ENCODE results near the gene PITPNM1. TPM values are rescaled to one million over a fixed set of nuclear protein-coding genes. Genes with fewer than 3 reads are reported as not detected.
A peak's percentile ranks its signal among the peaks of the same experiment; 100 is the strongest.

The PITPNM1 gene
- total and polyA plus RNA-seq, 2 experiments from 2014 or later: 9.1 to 57.1 TPM

DNA sequence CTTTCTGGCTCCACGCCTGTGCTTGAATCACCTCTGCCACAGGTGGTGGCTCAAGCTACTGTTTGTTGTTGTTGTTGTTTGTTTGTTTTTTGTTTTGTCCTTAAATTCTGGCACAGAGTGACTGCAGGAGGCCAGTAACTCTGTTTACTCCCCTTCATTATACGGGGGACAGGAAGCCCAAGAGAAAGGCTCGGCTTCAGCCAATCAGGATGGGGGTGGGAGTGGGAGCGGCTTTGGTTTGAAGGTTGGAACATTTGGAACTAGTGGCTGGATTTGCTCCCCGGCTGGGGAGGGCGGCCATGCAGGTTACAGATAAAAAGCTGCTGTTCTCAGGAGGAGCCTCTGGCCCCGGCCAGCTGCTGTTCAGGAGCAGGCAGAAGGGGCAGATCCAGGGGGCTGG lies 37.8 kb upstream of the PITPNM1 start:
- Mint-ChIP-seq H3K27me3 (ENCODE audit: insufficient read depth, low read depth, poor library complexity) (peaks cover 3% of the 10 kb centered on the region), H3K4me1 (peaks cover 5% of the 10 kb centered on the region), H3K9me3 (peaks cover 3% of the 10 kb centered on the region; the same call in 2 of the 3 replicates), H3K4me3 (no peak overlapping the region), H3K27ac (no peak overlapping the region), H3K36me3 (ENCODE audit: low read depth) (no peaks in the 10 kb centered on the region)
- H3K79me2 ChIP-seq (replicated peaks; ENCODE audit: insufficient read depth): no peaks in the 10 kb centered on the region
- H3K27me3 ChIP-seq (ENCODE audit: insufficient read depth): no peaks in the 10 kb centered on the region
- H3K4me1 ChIP-seq (ENCODE audit: insufficient read depth): 0 out of 2 replicates have a peak, but pooled peaks cover 5% of the 10 kb centered on the region
- peak overlapping the region; percentile 72 for H2AFZ ChIP-seq
- H3K9me2 ChIP-seq (ENCODE audit: insufficient read depth): no peaks in the 10 kb centered on the region
- H3K4me3 ChIP-seq: no peak overlapping the region
- no peak overlapping the region for H3K4me2 ChIP-seq
- no peaks in the 10 kb centered on the region for H4K20me1 ChIP-seq (replicated peaks; ENCODE audit: insufficient read depth)
- H3K27ac ChIP-seq (ENCODE audit: low read depth): no peak overlapping the region
- TF ChIP-seq JUNB (IDR thresholded peaks at IDR 0.05; ENCODE audit: unreplicated experiment): no peak
- TF ChIP-seq EZH2 (IDR thresholded peaks at IDR 0.05; ENCODE audit: low read depth, unreplicated experiment): no peak
- TF ChIP-seq POLR2AphosphoS5 (IDR thresholded peaks at IDR 0.05; ENCODE audit: low read depth): no peak
- TF ChIP-seq, protein P1, sequence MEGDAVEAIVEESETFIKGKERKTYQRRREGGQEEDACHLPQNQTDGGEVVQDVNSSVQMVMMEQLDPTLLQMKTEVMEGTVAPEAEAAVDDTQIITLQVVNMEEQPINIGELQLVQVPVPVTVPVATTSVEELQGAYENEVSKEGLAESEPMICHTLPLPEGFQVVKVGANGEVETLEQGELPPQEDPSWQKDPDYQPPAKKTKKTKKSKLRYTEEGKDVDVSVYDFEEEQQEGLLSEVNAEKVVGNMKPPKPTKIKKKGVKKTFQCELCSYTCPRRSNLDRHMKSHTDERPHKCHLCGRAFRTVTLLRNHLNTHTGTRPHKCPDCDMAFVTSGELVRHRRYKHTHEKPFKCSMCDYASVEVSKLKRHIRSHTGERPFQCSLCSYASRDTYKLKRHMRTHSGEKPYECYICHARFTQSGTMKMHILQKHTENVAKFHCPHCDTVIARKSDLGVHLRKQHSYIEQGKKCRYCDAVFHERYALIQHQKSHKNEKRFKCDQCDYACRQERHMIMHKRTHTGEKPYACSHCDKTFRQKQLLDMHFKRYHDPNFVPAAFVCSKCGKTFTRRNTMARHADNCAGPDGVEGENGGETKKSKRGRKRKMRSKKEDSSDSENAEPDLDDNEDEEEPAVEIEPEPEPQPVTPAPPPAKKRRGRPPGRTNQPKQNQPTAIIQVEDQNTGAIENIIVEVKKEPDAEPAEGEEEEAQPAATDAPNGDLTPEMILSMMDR (conservative IDR thresholded peaks at IDR 0.05; ENCODE audit: low read depth in 2 of 2): no peak
- no peak for TF ChIP-seq NANOG (IDR thresholded peaks at IDR 0.05; ENCODE audit: borderline replicate concordance)
- TF ChIP-seq, protein P2, sequence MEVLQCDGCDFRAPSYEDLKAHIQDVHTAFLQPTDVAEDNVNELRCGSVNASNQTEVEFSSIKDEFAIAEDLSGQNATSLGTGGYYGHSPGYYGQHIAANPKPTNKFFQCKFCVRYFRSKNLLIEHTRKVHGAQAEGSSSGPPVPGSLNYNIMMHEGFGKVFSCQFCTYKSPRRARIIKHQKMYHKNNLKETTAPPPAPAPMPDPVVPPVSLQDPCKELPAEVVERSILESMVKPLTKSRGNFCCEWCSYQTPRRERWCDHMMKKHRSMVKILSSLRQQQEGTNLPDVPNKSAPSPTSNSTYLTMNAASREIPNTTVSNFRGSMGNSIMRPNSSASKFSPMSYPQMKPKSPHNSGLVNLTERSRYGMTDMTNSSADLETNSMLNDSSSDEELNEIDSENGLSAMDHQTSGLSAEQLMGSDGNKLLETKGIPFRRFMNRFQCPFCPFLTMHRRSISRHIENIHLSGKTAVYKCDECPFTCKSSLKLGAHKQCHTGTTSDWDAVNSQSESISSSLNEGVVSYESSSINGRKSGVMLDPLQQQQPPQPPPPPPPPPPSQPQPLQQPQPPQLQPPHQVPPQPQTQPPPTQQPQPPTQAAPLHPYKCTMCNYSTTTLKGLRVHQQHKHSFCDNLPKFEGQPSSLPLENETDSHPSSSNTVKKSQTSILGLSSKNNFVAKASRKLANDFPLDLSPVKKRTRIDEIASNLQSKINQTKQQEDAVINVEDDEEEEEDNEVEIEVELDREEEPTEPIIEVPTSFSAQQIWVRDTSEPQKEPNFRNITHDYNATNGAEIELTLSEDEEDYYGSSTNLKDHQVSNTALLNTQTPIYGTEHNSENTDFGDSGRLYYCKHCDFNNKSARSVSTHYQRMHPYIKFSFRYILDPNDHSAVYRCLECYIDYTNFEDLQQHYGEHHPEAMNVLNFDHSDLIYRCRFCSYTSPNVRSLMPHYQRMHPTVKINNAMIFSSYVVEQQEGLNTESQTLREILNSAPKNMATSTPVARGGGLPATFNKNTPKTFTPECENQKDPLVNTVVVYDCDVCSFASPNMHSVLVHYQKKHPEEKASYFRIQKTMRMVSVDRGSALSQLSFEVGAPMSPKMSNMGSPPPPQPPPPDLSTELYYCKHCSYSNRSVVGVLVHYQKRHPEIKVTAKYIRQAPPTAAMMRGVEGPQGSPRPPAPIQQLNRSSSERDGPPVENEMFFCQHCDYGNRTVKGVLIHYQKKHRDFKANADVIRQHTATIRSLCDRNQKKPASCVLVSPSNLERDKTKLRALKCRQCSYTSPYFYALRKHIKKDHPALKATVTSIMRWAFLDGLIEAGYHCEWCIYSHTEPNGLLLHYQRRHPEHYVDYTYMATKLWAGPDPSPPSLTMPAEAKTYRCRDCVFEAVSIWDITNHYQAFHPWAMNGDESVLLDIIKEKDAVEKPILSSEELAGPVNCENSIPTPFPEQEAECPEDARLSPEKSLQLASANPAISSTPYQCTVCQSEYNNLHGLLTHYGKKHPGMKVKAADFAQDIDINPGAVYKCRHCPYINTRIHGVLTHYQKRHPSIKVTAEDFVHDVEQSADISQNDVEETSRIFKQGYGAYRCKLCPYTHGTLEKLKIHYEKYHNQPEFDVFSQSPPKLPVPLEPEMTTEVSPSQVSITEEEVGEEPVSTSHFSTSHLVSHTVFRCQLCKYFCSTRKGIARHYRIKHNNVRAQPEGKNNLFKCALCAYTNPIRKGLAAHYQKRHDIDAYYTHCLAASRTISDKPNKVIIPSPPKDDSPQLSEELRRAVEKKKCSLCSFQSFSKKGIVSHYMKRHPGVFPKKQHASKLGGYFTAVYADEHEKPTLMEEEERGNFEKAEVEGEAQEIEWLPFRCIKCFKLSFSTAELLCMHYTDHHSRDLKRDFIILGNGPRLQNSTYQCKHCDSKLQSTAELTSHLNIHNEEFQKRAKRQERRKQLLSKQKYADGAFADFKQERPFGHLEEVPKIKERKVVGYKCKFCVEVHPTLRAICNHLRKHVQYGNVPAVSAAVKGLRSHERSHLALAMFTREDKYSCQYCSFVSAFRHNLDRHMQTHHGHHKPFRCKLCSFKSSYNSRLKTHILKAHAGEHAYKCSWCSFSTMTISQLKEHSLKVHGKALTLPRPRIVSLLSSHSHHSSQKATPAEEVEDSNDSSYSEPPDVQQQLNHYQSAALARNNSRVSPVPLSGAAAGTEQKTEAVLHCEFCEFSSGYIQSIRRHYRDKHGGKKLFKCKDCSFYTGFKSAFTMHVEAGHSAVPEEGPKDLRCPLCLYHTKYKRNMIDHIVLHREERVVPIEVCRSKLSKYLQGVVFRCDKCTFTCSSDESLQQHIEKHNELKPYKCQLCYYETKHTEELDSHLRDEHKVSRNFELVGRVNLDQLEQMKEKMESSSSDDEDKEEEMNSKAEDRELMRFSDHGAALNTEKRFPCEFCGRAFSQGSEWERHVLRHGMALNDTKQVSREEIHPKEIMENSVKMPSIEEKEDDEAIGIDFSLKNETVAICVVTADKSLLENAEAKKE (CRISPR knock-in tag; IDR thresholded peaks at IDR 0.05): no peak
- TF ChIP-seq, protein P3, sequence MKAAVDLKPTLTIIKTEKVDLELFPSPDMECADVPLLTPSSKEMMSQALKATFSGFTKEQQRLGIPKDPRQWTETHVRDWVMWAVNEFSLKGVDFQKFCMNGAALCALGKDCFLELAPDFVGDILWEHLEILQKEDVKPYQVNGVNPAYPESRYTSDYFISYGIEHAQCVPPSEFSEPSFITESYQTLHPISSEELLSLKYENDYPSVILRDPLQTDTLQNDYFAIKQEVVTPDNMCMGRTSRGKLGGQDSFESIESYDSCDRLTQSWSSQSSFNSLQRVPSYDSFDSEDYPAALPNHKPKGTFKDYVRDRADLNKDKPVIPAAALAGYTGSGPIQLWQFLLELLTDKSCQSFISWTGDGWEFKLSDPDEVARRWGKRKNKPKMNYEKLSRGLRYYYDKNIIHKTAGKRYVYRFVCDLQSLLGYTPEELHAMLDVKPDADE (IDR thresholded peaks at IDR 0.05): no peak
- no peak for TF ChIP-seq CREB1 (CRISPR knock-in tag; IDR thresholded peaks at IDR 0.05; ENCODE audit: low read depth)
- no peak for TF ChIP-seq EZH2phosphoT487 (IDR thresholded peaks at IDR 0.05; ENCODE audit: unreplicated experiment)
- TF ChIP-seq, protein P4, sequence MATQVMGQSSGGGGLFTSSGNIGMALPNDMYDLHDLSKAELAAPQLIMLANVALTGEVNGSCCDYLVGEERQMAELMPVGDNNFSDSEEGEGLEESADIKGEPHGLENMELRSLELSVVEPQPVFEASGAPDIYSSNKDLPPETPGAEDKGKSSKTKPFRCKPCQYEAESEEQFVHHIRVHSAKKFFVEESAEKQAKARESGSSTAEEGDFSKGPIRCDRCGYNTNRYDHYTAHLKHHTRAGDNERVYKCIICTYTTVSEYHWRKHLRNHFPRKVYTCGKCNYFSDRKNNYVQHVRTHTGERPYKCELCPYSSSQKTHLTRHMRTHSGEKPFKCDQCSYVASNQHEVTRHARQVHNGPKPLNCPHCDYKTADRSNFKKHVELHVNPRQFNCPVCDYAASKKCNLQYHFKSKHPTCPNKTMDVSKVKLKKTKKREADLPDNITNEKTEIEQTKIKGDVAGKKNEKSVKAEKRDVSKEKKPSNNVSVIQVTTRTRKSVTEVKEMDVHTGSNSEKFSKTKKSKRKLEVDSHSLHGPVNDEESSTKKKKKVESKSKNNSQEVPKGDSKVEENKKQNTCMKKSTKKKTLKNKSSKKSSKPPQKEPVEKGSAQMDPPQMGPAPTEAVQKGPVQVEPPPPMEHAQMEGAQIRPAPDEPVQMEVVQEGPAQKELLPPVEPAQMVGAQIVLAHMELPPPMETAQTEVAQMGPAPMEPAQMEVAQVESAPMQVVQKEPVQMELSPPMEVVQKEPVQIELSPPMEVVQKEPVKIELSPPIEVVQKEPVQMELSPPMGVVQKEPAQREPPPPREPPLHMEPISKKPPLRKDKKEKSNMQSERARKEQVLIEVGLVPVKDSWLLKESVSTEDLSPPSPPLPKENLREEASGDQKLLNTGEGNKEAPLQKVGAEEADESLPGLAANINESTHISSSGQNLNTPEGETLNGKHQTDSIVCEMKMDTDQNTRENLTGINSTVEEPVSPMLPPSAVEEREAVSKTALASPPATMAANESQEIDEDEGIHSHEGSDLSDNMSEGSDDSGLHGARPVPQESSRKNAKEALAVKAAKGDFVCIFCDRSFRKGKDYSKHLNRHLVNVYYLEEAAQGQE (IDR thresholded peaks at IDR 0.05; ENCODE audit: unreplicated experiment): no peak
- no peak for TF ChIP-seq ZNF114 (CRISPR knock-in tag; IDR thresholded peaks at IDR 0.05)
- no peak for TF ChIP-seq ZNF331 (CRISPR knock-in tag; IDR thresholded peaks at IDR 0.05; ENCODE audit: low read depth)
- TF ChIP-seq STAT1 (IDR thresholded peaks at IDR 0.05; ENCODE audit: unreplicated experiment): no peak
- DNase-seq (ENCODE audit: low spot score): peak; percentile 56
- no peaks in the 10 kb centered on the region for H3F3A ChIP-seq (replicated peaks; ENCODE audit: low read depth)
- peak; percentile 68 for ATAC-seq
- no peaks in the 10 kb centered on the region for H3K36me3 ChIP-seq (ENCODE audit: insufficient read depth)
